GM23338 (cell line): ENCODE measurements around the gene PPL.

Experiments used
- CREB1 ChIP-seq: fragments of 250-450 bp; sonication (Bioruptor Pico); IDR thresholded peaks from 2 replicates; pipeline ENCODE4 v1.5.0; 2020; ENCODE audit warnings: low read depth, mild to moderate bottlenecking, moderate library complexity
- CTCF ChIP-seq, 2 experiments: fragments of 200-600 bp in 1 of 2; sonication (generic) in 1 of 2; conservative IDR thresholded peaks; 2 replicates each; pipeline versions ENCODE4 v1.5.1 to v1.6.1; 2016 to 2017; ENCODE audit warnings: antibody characterized with exemption in 2 of 2, low read depth in 2 of 2, mild to moderate bottlenecking in 2 of 2, moderate library complexity in 1 of 2
- ETS1 ChIP-seq: IDR thresholded peaks from 2 replicates; pipeline ENCODE4 v1.6.1; 2016; ENCODE audit warnings: antibody characterized with exemption
- POLR2AphosphoS5 ChIP-seq: IDR thresholded peaks from 2 replicates; pipeline ENCODE4 v1.6.1; 2016; ENCODE audit warnings: antibody characterized with exemption, low read depth

DNA sequence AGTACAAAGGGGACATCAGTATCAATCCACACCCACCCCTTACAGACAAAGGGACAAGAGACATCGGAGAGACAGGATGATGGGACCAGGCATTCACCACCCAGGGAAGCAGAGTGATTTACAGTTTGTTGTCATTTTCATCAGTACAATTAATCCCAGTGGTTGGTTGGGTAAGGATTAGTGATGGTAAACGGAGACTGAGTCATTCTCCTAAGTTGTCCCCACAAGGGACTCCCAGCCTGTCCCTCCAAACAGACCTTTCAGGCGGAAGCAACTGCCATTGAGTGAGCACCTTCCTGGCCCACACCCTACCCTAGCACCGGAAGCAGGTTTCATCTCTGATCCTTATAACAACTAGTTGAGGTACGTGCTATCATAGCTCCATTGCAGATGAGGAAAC is 11.2 kb downstream of the PPL start:
- no peak for TF ChIP-seq CTCF (conservative IDR thresholded peaks at IDR 0.05; ENCODE audit: low read depth in 2 of 2)
- TF ChIP-seq CREB1 (CRISPR knock-in tag) = no peak
- TF ChIP-seq POLR2AphosphoS5 = no peak
- TF ChIP-seq ETS1 = no peak
